ENCODE measurements around the gene SLC39A7.
A peak's percentile ranks its signal among the peaks of the same experiment; 100 is the strongest.

Gene SLC39A7

DNA sequence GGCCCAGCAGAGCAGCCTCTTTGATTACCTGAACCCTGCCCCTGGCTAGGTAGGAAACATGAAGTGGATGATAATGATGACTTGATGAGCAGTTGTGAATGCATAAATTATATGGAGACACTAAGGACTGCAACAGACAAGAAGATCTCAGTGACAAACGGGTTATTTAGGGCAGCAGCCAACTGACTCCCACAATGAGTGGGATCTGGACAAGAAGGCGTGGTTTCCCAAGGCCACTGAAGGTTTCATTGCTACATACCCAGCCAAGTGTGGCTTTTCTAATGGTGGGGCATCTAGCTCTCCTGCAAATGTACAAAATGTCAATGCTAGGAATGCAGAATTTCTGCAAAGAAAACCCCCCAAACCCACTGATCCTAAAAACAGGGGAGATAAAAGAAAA lies 37.1 kb downstream of the SLC39A7 start:
- peak in 2 of 4 experiments; percentile 9 to 26 for DNase-seq

DNA sequence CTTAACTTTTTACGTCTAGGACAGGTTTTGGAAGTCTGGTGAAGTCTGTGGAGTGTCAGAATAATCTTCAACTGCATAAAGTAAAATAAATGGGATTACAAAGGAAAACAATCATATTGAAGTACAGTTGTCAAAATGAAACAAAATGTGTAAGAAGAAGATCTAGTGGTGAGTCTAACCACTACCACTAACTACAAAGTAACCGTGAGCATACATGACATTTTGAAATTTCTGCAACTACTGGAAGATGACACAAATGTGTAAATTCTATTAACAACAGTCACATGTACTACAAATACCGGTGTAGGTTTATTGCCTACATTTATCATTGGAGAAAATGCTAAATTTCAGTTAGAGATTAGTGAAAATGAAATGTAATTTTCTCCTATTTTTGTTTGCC lies 41.3 kb downstream of the SLC39A7 start:
- no peak for DNase-seq

DNA sequence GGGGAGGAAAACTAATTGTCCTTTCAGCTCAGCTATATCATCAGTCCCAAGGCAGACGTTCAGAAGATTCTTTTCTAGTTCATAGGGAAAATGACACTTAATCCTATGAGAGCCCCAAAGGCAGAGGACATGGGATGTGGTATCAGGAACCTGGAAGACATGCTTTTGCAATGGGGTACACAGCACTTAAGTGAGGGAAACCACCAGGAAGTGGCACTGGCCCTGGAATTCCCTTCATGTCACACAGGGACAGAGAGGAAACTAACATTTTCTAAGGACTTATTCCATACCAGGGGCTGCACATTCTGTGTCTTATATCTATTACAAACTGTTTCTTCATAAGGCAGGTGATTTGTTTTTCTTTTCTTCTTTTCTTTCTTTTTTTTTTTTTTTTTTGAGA lies 42.8 kb downstream of the SLC39A7 start:
- DNase-seq, result peak in 3 of 4 experiments; percentile 4 to 17 (median 8)

DNA sequence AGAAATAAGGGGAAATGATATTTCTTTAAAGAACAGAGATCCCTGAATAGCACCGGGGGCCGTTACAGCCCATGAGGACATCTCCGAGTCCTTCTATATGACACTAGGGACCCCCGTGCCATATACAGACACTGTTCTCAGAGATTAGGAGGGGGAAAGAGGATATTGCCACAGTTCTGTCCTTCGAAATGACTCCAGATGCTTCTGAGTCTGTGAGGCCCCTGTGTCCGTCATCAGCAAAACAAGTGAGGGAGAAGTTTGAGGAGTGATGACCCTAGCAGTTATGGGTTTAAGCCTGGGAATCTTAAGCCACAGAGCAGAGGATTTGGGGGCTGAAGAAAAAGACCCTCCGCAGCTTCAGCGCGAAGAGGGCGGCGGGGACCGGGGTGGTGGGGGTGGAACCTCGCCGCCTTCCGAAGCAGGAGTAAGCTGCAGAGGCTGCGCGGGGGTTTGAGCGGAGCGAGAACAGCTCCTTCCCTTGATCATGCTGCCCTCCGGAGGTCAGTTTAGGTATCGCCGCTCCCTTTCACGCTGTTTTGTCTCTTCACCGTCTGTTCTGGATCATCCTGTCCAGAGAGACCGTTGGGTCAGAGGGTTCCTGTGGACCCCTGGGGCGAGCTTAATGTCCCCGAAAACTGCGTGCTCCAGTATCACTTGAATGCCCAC lies 47.4 kb downstream of the SLC39A7 start:
- DNase-seq, result peak; percentile 88 to 94 (median 94)

DNA sequence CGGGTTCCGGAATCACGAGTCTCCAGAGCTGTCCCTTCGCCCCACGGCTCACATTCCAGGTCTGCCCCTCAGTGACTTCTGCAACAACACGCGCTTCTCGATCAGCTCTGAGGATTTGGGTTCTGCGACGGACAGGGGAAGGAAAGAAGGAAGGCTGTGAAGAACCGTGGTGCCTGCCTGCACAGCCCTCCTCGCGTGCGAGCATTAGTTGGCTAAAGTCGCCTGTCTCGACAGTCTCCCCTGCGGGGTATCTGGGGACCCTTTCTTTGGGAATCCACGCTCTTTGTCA lies 47.9 kb downstream of the SLC39A7 start:
- peak in 3 of 4 experiments; percentile 64 to 68 (median 66) for DNase-seq

DNA sequence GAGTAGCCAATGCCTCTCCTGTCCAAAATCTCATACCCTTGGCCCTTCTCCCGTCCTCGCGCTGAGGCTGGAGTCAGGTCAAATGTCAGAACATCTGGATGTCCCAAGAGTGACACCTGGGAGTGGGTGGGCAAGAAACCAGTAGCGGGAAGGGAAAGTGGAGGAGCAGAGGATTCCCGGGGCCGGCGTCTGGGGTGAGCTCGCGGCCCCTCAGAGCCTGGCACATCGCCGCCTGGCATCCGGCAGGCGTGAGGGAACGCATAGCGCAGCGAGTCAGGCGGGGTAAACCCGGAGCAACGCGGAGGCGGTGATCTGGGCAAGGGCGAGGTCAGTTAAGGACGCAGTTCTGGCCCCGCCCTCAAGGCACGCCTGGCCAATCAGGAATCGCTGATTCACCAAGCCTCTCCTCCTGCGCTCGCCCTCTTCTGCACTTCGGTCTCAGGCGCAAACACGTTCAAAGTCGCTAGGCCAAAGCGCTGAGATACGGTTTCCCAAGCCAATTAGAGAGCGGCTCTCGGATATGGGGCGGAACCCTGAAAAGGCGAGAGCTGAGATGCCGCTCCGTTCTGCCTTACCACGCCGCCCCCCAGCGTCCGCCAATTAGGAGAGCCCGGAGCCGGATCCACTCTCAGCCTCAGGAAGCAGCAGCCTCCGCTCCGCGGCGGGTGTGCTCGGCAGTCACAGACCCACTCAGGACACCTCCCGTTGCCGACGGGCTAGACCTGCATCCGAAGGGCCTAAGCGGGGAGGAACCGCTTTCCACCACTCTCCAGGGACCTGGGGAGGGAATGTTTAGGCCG lies 48.5 kb downstream of the SLC39A7 start:
- peak; percentile 98 to 100 (median 99) for DNase-seq

DNA sequence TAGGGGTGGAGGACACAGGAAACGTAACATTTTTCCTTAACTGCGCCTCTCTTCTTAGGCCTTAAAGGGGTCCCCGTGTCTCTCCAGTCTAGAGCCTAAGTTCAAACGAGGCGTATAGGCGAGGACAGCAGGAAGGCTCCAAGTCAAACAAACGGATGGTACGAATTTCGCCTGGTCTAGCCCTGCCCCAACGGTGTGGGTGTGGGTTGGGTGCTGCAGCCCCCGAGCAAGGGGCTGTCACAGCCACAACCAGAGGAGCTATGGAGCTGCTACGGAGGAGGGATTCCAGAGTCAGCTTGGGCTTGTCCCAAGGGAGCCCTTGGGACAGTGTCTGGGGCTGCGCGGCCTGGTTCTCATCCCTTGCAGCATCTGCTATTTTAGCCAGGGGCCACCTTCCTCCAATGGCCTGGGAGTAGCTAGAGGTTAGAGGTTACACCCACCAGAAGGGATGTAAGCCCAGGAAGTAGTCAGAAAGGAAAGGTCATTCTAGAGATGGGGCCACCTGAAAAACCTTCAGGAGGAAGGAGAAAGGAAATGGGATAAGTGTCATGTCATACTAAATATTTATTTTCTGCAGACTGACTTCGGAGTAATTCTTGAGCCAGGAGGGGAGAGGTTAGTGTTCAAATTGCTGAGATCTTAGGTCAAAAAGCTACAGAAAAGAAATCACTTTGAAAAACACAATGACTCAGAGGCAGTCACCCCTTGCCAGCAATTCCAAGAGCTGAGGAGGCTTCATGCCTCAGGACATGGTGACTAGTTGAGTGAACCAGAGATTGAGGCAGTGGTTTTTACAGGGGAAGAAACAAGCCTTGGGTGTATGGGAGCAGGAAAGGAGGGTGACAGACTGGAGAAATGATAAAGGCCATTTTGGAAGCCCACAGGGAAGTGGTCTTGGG lies 49.3 kb downstream of the SLC39A7 start:
- DNase-seq, result peak in 3 of 4 experiments; percentile 18 to 47 (median 33)

DNA sequence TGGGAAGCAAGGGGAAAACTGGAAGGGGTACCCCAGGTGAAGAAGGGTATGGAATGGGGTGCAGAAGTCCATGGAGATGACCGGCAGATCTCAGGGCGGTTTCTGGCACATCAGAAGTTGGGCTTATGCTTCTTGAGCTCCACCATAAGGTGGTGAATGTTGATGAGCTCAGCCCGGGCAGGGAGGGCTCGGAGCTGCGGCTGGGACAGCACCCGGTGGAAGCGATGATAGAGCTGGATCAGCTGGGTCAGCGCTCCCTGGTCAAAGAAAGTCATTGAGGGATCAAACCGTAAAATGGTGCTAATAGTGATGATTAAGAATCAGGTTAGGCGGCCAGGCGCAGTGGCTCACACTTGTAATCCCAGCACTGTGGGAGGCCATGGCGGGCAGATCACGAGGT lies 50.1 kb downstream of the SLC39A7 start:
- DNase-seq, result no peak

DNA sequence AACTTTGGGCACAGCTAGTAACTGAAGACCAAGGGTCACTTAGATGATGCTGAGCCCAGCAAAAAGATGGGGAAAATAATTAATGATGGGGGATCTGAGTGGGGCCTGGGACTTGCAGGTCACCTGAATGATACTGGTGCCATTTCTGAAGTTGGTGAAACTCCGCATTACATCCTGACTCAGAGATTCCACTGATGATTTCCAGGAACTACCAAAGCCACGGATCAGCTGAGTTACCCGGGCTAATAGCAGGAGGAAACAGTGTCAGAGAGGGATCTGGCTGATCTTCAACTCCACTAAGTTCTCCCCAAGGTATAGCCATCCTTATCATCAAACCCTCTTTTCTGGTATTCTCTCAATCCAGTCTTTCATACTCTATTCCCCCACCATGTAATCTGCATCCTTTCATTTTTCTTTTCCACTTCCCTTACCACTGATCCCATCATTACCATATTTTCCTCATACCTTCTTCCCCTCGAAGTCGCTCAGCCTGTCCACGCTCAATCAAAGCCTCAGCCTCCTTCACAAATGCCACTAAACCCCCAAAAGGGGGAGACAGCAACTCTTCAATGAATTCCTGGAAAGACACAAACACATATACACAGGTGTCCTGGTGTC lies 50.8 kb downstream of the SLC39A7 start:
- peak in 3 of 4 experiments; percentile 18 to 21 (median 20) for DNase-seq

DNA sequence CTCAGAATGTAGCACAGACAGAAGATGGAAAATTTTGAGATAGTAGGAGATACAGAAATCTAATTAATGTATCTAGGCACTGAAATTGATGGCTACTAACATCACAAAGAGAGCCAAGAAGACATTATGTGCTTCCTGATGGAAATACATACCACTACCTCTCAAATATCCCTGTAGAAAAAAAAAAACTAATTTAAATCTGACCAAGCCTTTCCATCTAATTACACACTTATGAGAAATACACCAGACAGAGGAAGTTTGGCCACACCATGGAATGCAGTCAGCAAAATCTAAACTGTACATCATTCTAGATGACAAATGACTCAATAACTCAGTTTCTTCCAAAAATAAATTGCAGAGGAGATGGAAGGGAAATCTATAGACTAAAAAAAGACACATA lies 52.1 kb downstream of the SLC39A7 start:
- DNase-seq, result peak in 3 of 4 experiments; percentile 24 to 55 (median 49)

All from suppressor macrophage (primary cell).